Renal cortical epithelial cell (primary cell): ENCODE measurements around the gene OLFM2. TPM values are rescaled to one million over a fixed set of nuclear protein-coding genes. Genes with fewer than 3 reads are reported as not detected.
"Not testable (repeated sequence)": the region's sequence is repeated elsewhere in the genome, so short reads cannot be mapped to it uniquely, and the experiment has no call there.

Experiments
- DNase-seq: peaks from one replicate; pipeline ENCODE4 v3.0.0-alpha.2; 2011; ENCODE audit warnings: low read depth
- total RNA-seq: library from RNA; depleted of rRNA; stranded (reverse); fragments of >200 nt; gene quantifications from 2 replicates; pipeline ENCODE4 v1.2.3, GENCODE V29; 2014

The OLFM2 gene
- total RNA-seq, 1 donor from 2014 or later = 4.9 TPM

GRCh38 chr19:9834307-9834725 is 102.0 kb downstream of the OLFM2 start:
- no peak for DNase-seq

DNA sequence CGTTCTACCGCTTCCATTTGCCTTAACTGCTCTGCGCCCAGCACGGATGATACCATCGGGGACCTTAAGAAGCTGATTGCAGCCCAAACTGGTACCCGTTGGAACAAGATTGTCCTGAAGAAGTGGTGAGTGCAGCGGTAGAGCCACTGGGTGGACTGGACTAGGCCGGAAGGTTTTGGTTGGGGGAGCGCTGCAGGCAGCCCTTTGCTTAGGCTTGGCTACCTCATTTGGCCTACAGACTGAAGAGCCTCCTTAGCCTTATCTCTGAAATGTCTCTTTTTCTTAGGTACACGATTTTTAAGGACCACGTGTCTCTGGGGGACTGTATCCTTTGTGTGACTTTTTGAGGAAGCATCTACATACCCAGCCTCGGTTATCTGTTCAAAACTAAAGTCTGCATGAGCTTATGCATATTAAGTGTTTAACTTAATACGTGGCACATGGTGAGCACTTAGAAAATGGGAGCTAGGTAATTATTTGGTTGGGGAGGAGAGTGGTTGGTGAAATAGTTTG is 107.7 kb downstream of the OLFM2 start:
- no peak for DNase-seq

DNA sequence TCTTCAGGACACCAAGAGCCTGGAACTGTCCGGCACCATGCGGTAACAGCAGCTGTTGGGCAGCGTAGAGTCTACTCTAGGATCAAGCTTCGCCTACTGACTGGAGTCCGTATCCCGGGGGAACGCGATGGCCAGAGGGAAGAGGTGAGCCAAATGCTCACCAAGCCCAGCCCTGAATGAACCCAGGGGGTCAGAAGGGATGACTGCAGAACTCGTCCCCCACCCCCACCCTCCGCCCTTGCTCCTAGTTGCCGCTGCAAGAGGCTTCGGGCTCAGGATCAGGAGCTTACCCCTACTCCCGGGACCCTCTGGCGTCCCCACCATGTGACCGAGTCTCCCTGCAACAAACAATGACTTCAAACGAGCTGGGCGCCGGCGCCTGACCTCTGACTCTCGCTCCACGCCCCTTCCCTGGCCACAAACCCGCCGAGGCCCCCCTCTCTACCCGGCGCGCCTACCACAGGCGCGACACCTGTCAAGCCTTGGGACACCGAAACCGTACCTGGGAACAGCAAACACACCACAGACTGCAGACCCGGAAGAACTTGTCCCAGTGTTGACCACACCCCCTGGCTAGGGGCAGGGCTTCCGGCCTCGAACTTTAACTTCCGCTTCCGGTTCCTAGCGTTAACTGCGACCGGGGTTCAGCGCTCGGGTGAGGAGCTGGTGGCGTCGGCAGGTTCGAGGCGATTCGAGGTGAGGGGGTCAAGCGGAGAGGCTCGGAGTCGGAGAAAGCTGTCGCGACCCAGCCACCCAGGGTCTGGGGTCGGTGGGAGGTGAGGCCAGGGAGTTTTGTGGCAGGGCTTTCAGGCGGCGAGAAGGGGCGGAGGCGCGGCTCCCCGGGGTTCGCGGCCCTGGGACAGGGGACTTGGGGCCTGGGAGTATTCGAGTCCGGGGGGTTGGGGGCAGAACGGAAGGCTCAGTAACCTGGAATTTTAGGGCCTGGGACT is 108.8 kb downstream of the OLFM2 start, which contains the start of gene UBL5:
UBL5 (plus strand) TSS at position 630 of the 950 bp plus-strand sequence. CDS start 420 bp downstream, outside the sequence.
- DNase-seq = peak; percentile 81

DNA sequence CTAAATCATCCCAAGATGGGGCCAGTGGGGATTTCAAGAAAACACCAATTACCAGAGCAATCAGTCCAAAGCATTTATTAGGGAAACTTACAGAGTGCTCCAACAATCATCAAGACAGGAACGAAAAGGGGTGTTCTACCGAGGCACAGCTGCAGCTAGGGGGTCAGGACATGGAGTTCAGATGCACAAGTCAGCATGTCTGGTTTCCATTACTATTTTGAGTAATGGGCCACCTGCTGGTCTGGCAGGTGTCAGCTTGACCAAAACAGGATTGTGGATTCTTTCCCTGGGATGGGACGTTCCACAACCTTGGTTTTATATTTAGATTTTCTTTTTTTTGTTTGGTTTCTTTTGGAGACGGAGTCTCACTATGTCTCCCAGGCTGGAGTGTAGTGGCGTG is 112.5 kb downstream of the OLFM2 start:
- no peak for DNase-seq

- not testable (repeated sequence) for DNase-seq
Observed at GRCh38 chr19:9820034-9820433, 116.3 kb downstream of the OLFM2 start.

DNA sequence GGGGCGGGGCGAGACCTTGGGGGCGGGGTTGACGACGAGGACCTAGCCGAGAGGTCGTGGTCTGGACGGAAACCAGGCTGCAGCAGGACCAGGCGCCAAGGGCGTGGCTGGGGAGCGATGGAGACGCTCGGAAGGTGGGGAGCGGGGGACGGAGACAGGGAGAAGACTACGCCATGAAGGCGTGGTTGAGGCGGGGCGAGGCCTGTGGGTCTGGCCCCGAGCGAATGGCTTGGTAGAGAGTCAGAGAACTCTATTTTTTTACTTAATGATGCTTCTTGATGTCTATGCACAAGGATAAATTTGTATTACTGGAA is 116.8 kb downstream of the OLFM2 start:
- no peak for DNase-seq

- DNase-seq = peak; percentile 95
Observed at GRCh38 chr19:9818734-9819595, 117.3 kb downstream of the OLFM2 start, which contains the start of gene FBXL12. Gene FBXL12 (minus strand): TSS chr19:9819079. CDS start chr19:9818813, 266 bp downstream.

DNA sequence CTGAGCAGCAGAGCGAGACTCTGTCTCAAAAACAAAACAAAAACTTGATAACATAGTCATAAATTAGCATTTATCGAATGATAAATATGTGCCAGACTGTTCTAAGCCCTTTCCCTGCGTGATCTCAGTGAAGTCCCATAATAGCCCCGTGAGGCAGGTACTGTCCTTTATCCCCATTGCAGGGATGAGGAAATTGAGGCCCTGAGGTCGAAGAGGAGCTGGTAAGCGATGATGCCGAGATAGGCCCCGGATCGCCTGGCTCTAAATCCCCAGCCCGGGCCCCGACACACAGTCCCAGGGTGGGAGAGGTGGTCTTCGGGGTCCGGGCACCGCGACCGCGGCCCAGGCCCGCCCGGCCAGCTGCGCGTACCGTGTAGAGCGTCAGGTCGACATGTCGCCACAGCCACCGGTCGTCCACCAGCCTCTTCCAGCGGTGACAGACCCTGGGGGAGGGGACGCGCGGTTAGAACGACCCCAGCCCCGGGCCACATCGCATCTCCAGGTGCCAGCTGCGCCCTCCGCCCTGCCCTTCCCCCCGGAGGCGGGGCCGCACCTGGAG is 118.1 kb downstream of the OLFM2 start:
- no peak for DNase-seq

GRCh38 chr19:9811139-9811538 is 125.2 kb downstream of the OLFM2 start:
- no peak for DNase-seq

DNA sequence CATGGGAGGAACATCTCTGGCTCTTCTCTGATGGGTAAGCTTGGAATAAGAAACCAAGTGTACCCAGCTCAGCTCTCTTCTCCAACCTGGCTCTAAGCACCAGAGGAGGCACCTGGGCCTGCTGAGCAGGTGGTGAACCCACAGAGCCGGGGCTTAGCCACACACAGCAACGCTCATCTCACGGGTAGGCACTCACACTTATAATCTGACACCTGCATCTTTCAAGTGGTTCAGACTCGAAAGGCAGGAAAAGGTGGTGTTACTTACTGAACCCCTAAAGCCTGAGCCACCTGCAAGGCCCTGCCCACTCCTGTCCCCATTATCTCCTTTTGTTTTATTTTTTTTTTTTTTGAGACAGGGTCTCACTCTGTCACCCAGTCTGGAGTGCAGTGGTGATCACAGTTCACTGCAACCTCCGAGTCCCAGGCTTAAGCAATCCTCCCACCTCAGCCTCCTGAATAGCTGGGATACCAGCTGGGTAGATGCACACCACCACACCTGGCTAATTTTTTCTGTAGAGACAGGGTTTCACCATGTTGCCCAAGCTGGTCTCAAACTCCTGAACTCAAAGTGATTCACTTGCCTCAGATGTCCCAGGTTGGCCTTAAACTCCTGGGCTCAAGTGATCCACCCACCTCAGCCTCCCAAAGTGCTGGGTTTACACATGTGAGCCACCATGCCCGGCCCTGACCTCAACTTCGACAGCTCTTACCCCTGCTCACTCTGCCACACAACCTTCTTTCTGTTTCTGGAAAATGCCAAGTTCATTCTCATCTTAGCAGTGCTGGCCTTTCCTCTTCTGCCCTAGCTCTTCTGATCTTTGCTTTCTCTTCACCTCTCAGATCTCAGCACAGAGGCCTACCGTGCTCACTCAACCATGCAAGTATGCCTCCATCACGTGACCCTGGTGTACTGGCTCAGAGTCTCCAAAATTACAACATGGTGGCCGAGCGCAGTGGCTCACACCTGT is 127.2 kb downstream of the OLFM2 start:
- no peak for DNase-seq

DNA sequence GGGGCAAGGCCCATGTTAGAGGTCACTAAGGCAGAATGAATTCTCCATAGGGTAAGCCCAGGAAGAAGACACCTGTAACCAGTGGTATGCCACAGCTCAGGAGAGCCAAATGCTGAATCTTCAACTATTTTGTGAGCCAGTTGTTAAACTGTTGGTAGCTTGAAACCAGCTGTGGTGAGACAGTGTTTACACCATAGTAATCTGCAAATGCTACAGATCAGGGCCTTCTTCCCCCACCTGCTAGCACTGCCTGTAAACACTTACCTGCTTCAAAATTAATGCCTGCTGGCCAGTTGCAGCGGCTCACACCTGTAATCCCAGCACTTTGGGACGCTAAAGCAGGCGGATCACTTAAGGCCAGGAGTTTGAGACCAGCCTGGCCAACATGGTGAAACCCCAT is 129.5 kb downstream of the OLFM2 start:
- no peak for DNase-seq

Other genes with a start within 250 kb of the OLFM2 start
- 2.1 and 25.8 TPM in 2 replicates for gene ZNF846, start 167.8 kb downstream of the OLFM2 start, total RNA-seq
- 9.7 and 16.7 TPM in 2 replicates for gene FBXL12, start 117.4 kb downstream of the OLFM2 start, total RNA-seq
- 229 and 449 TPM in 2 replicates for gene UBL5, start 108.6 kb downstream of the OLFM2 start, total RNA-seq
- gene PIN1, start 101.2 kb downstream of the OLFM2 start, total RNA-seq = 92.3 and 112 TPM in 2 replicates
- not detected in 2 replicates for gene COL5A3, start 74.0 kb upstream of the OLFM2 start, total RNA-seq
- not detected in 2 replicates for gene RDH8, start 77.0 kb upstream of the OLFM2 start, total RNA-seq
- gene SHFL, start 149.8 kb upstream of the OLFM2 start, total RNA-seq = 22.1 and 24.1 TPM in 2 replicates
- gene ANGPTL6, start 166.2 kb upstream of the OLFM2 start, total RNA-seq = under 0.01 and 0.35 TPM in 2 replicates
- gene PPAN, start 169.8 kb upstream of the OLFM2 start, total RNA-seq = 41.0 and 46.2 TPM in 2 replicates
- 10.2 TPM in 1 of 2 replicates, not detected in the other for gene P2RY11, start 175.2 kb upstream of the OLFM2 start, total RNA-seq
- gene EIF3G, start 183.4 kb upstream of the OLFM2 start, total RNA-seq = 309 and 416 TPM in 2 replicates